Renal cortex interstitium (tissue), 11 donors: ENCODE results near the gene CLCN1. TPM values are rescaled to one million over a fixed set of nuclear protein-coding genes. Genes with fewer than 3 reads are reported as not detected.

Experiments used
- DNase-seq, 11 donors: peaks; one replicate each; pipeline ENCODE4 v3.0.0-alpha.2; 2013; ENCODE audit warnings: low read depth in 9 of 11, low spot score in 4 of 11; ENCODE audit errors: extremely low read depth in 1 of 11
- polyA plus RNA-seq, 3 donors: library from polyadenylated mRNA; unstranded; fragments of 120-200 nt; gene quantifications; one replicate each; pipeline ENCODE4 v1.2.1, GENCODE V29; 2013; ENCODE audit not compliant: insufficient read length in 3 of 3

Gene CLCN1
- polyA plus RNA-seq, 3 donors: 0.15 to 0.23 (median 0.20) TPM

DNA sequence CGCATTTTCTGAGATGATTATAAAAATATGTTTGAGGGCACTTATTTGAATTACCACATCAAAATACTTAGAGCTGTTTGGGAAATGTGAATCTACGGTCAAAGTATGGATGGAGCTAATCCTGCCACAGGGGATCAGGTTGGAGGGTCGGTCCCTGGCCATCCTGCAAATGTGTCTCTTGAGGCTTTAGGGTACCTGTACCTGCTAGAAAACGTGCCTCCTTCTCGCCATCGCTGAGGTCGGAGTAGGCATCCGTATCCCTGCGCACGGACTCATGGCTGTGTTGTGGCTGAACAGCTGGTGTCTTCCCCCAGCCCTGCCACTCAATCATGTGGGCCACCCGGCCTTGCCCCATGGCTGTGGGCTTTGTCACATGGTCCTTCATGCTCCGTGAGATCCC, 42.7 kb downstream of the CLCN1 start:
- DNase-seq: no peak

DNA sequence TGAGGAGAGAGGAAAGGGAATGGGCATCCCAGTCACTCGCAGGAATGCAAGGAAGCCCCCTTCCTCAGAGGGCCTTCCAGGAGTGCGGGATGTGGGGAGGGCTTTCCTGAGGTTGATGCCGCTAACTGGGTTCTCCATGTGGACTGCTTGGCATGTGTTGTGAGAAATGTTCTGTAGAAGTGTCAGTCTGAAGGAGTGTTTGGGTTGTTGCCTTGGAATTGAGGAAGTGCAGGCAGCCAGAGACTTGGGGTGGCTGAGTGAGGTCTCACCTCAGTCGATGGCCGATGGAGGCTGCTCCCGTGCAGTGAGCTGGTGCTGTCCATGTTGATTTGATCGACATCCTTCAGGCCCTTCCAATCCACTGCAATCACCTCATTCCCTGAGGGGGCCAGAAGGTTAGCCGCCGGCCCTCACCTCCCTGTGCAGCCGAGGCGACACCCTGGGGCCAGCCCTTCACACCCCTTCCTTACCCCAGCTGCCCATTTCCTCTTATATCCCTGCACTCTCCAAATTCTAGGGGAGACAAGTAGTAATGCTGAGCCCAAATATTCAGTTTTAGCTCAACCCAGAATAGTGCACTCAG, 44.0 kb downstream of the CLCN1 start:
- no peak for DNase-seq

DNA sequence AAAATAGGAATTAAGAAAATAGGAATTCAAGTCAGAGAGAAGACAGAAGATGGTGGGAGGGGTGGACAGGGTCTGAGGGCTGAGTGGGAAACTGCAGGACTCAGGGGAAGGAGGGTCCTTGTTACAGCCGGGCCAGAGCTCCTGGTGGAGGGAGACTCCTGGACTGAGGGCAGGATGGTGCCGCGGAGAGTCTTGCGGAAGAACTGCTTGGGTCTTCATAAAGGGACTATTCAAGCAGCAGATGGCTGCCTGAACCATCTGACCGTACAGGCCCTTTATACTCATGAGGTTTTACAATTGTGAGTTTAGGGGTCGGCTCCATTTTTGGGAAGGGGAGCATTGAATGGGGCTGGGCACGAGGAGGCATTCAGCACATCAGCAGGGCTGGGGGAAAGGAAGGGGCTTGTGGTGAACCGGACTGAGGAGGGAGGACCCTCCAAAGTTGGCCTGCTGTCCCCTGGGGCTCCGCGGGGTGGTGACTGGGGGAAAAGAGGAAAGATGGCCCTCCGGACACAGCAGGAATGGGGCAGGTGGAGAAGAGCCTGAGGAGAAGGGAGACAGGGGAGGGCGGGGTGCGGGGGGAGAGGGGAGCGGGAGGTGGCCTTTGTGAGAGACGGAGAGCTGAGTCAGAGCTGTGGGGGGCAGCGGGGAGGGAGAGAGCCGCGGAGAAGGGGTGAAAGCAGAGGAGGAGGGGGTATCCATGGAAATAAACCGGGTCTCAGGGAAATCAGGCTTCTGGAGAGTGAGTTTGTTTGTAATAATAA, 45.1 kb downstream of the CLCN1 start:
- DNase-seq: no peak

DNA sequence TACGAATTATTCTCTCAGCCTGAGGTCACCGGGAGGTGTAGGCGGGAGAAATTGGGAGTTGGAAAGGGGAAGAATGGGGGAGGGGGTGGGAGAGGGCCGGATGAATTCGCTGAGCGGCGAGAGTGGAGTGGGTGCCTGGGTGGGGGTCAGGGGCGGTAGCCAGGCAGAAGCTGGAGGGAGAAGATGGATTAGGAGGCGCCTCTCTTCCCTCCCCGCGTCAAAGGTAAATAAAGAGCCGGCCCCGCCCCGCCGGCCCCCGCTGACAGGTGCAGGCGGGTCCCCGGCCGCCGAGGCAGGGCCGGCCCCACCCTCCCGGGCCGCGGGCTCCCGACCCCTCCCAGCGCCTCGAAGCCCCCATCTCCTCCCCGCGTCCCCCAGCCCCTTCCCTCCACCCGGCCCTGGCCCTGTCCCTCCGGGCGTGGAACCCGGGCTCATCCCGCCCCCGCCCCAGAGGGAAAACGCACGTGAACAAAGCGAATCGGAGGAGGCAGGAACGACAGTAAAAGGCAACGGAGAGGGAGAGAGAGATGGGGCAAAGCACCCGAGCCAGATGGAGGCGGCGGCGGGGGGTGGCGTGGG, 45.7 kb downstream of the CLCN1 start:
- DNase-seq: no peak

DNA sequence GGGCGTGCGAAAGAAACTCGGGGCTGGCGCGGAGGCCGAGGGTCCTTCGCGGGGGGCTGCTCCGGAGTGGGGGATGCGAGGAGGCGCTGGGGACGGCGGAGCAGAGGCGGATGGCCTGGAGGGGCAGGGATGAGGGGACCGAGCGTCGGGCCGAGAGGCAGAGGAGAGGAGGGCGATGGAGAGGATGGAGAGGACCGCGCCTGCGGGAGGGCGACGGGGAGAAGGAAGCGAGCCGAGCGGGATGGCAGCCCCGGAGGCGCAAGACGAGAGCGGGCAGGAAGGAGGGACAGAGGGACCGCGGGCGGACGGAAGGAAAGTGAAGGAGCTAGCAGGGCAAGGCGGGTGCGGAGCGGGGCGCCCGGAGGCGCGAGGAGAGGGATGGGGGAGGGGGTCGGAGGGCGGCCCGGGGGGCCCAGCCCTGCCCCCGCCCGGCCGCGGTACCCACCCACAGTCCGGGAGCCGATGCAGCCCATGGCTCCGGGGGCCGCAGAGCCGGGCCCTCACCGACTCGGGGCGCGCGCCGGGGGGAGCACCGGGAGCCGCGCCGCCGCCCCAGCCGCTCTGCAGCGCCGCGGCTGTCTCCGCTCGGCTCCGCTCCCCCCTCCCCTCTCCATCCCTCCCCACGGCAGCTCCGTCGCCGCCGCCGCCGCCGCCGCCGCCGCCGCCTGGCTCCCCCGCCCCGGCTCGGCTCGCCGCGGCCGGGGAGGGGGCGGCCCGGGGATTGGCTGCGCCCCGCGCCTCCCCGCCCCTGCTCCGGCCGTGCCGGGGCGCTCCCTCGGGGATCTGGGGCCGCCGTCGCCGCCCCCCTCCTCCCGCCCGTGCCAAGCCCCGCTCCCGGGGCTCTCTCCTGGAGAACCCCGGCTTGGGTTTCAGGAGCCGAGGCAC, 46.5 kb downstream of the CLCN1 start, which contains the start of gene FAM131B:
FAM131B (minus strand) TSS at position 583 of the 885 bp plus-strand sequence; CDS start at position 473, 110 bp downstream.
- no peak for DNase-seq

DNA sequence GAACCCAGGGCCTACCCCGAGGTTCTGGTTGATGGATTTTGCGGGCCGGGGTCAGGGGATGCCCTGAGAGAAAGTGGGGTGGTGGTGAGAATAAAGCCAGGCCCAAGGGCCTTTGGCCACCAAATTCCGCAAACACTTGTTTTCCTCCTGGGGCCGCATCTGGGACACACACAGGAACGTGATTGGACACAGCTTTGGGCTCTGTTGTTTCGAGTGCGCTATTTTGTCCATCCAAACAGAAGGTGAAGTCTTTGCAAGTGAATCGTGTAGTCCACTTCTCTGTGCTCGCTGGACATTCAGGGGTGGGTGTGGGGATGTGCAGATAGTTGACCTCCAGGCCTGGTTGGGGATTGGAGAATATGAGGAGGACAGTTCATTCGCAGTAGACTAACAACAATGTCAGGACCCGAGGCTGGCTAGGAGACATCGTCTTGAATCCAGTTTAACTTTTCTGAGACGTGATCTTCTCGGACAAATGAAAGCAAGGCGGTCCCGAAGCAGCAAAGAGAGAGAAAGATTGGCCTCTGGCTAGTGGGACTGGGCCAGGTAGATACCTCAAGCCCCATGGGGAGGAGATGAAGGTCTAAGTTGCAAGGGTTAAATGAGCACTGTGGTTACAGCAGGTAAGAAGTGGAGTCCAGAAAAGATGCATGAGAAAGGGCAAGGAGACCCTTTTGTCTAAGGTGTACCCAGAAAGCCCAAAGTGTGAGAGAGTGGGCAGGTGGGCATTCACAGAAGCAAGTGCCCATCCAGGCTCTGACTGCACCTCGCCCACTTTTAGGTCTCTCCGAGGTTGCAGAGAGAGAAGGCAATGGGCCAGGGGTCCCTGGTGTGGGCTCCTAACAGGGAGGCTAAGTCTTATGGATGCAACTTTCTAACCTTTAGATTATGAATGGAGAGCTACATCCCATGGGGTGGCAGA, 47.4 kb downstream of the CLCN1 start:
- no peak for DNase-seq

DNA sequence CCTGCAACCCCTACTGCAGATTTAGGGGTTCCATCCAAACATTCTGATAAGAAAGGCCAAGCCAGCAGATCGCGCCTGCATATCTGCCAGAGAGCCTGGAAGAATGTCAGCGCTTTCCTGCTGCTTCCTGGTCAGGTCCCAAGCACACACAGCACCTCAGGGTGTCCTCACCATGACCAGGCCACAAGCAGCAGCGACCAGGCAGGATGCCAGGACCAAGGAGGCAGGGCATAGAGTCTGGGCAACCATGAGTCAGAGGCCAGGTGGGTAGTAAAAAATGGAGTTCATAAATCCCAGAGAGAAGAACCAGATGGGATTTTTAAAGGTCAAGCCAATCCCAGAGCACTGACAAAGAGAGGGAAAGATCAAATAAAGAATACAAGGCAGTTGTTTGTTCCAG, 52.1 kb downstream of the CLCN1 start:
- no peak for DNase-seq

DNA sequence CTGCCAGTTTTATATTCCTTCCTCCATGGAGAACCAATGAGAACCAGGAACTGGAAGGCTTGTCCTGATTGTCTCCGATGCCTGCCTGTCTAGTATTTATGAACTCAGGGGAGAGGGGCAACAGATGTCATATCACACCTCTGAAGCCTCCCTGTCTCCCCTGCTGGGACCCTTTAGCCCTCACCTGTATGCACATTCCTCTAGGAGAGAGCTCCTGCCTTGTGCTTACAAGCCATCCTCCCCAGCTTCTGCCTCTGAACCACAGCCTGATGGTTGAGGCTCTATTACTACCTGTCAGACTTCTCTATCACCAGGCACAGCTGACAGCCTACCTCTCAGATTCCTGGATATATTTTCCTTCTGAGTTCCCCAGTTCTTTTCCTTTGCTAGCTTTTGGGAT, 52.5 kb downstream of the CLCN1 start:
- no peak for DNase-seq

DNA sequence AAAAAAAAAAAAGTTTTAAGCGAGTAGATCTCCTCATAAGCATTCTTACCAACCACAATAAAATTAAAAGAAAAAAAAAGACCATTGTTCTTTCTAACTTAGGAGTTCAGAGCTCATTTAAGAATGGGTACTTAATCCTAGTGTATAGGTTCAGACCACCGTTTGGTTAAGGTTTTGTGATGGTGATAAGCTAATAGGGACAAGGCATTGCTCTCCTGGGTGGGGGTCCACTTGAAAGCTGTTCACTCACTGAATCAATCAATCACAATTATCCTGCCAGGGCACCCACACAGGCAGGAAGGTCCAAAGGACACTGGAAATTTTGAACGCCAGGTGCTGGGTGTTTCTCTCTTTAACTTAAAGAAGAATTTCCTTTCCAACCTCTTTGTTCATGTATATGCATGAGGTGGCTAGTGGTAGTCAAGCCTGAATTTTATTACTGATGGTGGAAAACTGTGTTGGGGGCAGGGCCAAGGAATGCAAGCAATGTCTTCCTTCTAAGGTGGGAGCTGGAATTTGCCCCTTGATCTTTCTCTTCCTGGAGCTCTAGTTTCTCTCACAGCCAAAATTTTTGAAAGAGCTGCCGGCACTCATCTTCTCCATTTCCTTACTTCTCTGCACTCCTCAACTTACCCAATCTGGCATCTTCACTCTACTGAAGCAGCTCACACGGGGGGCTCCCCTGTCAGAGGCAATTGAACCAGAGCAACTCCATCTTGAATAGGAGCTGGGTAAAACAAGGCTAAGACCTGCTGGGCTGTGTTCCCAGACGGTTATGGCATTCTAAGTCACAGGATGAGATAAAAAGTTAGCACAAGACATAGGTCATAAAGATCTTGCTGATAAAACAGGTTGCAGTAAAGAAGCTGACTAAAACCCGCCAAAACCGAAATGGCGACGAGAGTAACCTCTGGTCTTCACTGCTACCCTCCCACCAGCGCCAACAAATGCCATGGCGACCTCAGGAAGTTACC, 54.1 kb downstream of the CLCN1 start:
- peak in 3 of 11 donors; percentile 32 to 54 (median 48) for DNase-seq

DNA sequence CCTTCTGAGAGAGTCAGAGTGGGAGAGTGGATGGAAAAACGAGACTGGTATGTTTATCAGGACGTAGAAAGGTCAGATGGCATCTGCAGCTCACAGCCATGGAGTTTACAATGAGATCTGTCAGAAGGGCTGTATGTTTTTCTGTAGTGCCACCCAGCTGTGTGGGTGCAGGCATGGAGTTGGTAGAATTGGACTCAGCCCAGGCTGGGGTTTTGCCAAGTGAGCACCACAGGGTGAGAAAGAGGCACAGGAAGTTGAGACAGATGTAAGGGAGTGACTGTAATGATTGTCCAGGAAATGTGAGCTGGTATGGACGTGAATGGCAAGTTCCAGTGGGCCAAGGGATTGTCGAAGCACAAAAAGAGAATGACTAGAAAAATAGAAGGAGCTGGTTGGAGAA, 56.2 kb downstream of the CLCN1 start:
- DNase-seq: no peak

DNA sequence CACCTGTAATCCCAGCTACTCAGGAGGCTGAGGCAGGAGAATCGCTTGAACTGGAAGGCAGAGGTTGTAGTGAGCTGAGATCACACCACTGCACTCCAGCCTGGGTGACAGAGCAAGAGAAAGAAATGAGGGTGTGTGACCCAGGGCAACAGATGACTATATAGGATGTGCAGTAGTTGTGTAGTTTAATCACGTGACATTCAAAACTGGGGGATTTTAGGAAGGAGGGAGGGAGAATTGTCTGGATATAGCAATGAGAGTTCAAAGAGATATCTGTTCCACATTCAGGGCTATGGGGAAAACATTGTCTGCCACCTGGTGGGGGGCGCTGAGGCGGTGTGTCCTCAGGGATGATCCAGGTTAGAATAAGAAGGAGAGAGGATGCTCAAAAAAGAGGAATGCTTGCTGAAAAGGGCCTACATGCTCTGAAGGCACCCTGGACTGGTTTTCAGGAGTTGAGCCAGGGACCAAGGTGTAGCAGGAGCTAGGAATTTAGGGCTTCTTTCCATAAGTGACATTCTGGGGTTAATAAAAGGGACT, 57.4 kb downstream of the CLCN1 start:
- DNase-seq: no peak

DNA sequence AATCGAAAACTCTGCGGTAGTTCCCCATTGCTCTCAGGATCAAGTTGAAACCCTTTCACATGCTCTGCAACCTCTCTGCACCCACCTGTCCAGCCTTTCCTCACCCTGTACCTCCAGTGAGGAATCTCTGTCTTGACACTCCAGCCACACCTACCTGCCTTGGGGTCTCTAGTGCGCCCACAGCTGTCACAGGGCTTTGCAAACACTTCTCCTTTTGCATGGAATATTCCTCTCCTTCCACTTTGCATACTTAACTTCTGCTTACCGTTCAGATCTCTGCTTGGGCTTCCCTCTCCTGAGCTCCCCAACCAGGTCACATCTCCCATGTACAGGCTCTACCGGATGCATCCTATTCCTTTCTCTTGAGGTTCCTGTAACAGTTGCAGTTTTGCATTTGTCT, 58.6 kb downstream of the CLCN1 start:
- no peak for DNase-seq

DNA sequence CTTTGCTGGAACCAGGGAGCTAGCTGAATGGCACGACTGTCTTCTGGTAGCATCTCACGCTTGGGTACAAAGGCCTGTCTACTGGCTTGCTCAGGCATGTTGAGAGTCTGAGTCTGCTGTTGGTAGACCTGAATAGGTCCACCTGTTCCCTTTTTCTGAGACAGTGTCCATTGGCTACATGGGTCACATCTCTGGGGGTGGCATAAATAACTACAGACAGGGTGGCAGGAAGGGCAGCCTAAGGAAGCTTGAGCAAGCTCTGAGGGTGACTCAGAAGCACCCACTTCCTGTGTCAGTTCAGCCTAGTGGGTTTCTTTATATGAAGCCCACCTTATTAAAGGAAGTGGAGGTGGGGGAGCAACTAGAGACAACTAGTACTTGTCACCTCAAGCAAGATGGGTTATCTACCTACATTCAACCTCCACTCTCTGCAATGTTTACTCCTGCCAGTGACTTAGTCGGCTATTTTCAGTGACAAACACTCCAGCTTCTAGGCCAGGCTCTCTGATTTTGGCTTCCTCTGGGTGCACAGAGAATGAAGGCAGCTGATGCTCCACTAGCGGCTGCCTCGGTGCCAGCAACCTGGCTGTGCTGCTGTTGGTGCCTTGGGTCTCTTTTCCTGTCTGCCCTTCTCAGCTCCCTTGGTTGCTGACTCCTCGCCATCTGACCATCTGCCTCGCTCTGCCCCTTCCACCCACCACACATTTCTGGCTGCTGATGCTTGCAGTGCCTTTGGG, 59.6 kb downstream of the CLCN1 start:
- DNase-seq: no peak

DNA sequence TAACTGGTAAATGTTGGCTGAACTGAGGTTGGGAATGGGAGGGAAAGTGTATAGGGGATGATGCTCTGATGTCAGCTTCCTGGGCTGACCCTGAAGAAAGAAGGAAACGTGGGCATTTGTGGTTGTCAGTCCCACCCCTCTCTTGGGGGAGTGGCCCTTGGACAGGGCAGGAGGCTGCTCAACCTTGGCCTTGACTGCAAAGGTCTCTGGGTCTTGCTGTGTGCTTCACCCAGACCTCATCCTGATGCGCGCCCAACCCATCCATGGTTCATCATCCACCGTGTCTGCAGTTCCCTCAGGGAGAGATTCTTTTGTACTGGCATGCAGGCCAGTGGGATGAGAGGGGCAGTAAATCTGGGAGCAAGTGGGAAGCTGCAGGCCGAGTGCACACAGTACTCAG, 60.5 kb downstream of the CLCN1 start:
- no peak for DNase-seq

DNA sequence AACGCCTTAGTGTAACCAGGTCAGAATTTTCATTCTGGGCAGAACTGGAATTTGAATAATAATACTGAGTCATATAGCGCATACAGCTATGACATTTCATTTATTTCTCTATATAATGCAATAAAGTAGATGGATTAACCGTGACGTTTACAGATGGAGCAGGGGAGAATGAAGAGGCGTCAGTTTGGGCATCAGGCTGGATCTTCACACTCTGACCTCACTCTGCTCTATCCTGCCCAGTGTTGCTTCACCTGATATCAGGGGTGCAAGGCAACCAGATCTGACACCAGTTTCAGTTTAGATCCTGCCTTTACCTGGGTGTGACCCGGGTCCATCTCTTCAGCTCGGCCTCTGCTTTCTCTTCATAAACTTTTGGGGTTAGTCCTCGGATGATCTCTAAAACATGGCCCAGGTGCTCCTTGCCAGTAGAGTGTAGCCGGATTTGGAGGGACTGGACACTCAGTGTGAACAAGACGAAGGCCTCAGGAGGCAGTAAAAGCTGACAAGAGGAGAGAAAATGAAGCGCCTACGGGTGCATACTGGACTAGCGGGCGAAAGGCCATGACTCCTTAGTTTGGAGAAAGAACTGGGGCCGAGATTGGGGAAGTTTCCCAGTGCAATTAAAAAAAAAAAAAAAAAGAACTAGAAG, 63.8 kb downstream of the CLCN1 start:
- no peak for DNase-seq

DNA sequence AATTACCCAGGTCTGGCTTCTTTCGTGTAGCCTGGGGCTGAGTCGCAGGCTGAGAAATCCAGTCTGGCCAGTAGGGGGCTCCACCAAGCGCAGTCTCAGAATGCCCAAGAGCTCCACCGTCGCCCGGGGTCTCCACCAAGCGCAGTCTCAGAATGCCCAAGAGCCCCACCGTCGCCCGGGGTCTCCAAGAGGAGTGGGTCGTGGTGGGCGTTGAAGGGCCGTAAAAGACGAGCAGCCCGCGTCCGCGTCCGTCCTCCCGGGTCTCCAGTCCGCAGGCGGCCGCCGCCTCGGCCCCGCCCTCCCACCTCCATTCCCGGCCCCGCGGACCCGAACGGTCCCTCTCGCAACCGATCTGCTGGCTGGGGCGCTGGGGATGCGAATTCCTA, 64.3 kb downstream of the CLCN1 start:
- DNase-seq: peak; percentile 71 to 90 (median 88)
